A549 (cell line): Measurements from ENCODE around the gene BICRA.

Experiments
- EP300 ChIP-seq, 2 experiments: fragments of >200 bp; sonication (Bioruptor Twin); formaldehyde crosslinking; IDR thresholded peaks; 2 replicates in 1 of 2; 3 replicates in 1 of 2; pipeline ENCODE4 v1.6.1; 2016 to 2017
- MAX ChIP-seq: IDR thresholded peaks from 2 replicates; pipeline ENCODE4 v1.6.1; 2012
- PBX3 ChIP-seq: IDR thresholded peaks from 2 replicates; pipeline ENCODE4 v1.6.1; 2012
- RAD21 ChIP-seq, 2 experiments: fragments of >200 bp in 1 of 2; sonication (Bioruptor Twin) in 1 of 2; formaldehyde crosslinking in 1 of 2; IDR thresholded peaks in 1 of 2; conservative IDR thresholded peaks in 1 of 2; 2 replicates in 1 of 2; 3 replicates in 1 of 2; pipeline ENCODE4 v1.6.1; 2012 to 2018; ENCODE audit warnings: inconsistent platforms in 1 of 2

DNA sequence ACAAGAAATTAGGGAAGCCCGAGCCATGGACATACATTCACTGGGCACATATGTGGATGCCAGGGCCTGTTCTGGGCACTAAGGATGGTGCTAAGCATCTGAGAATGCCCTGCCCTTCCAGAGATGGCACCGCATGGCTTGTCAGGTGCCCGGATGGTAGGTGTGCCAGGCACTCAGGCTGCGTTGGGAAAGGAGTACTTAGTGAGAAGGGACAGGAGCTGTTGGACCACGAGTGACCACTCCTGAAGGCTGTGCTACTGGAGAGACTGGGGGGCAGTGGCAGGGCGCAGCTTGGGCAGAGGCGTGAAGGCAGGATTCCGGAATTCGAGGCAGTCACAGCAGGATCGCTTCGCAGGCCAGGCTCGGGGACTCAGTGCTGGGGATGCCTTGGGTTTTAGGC is 66.3 kb downstream of the BICRA start:
- TF ChIP-seq MAX (no peak), RAD21 (conservative IDR thresholded peaks at IDR 0.05 in 1 of 2, IDR thresholded peaks at IDR 0.05 in 1 of 2) (no peak), PBX3 (no peak), EP300 (IDR thresholded peaks at IDR 0.05) (no peak)
